ENCODE data around the gene MYH7B. TPM values are rescaled to one million over a fixed set of nuclear protein-coding genes. Genes with fewer than 3 reads are reported as not detected.

Gene MYH7B
- 0.98 and 1.2 TPM in 2 replicates for total RNA-seq
- long read RNA-seq, result 0 reads

DNA sequence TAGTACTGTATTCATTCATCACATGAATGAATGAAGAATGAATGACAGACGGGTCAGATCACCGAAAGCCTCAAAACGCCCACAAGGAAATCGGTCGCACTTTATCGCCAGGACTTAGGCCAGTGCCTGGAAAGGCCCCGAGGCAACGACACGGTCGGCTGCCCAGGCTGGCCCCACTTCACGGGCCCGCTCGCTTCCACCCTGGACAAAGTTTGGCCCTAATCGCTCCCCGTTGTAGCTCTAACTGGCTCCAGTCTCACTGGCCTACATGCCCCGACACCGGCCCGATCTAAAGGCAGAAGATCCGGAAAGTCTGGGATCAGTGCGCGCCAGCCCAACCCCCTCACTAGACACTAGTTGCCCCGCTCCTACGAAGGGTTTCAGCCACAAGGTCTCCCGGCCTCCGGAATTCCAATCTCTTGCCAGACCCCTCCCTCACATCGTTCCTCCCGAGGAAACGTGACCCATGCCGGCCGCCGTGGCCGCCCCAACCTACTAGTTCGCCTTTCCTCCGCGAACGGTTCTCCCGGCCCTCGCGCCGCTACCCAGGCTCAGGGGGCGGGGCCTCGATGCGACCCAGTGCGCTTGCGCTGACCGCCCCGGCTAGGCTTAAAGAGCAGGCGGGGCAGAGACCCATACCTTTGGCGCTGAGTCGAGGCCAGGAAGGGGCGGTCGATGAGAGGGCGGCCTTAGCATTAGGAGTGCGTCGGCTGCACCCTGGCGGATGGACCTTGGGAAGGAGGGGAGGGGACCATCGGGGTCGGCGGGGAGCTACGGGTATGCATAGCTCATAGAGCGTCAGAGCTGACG, at the start of gene MYH7B, which contains the start of gene GSS:
Gene MYH7B (plus strand): TSS at position 638 of the 810 bp plus-strand sequence. CDS start 22,138 bp downstream, outside the sequence.
Gene GSS (minus strand): TSS at position 576 of the 810 bp plus-strand sequence. CDS start 3,954 bp downstream, outside the sequence.
- Mint-ChIP-seq H3K27ac (peak within 1 kb of the TSS; percentile 99), H3K4me3 (ENCODE audit: low read depth) (peak within 1 kb of the TSS; percentile 95), H3K9me3 (ENCODE audit: low read depth) (no peaks in the 10 kb centered on the region), H3K36me3 (ENCODE audit: insufficient read depth) (peaks cover 3% of the 10 kb centered on the region), H3K27me3 (peaks cover 6% of the 10 kb centered on the region), H3K4me1 (ENCODE audit: low read depth) (peaks cover 21% of the 10 kb centered on the region)
- DNase-seq (ENCODE audit: low spot score, unreplicated experiment), result peak; percentile 100
- TF ChIP-seq, protein P1, sequence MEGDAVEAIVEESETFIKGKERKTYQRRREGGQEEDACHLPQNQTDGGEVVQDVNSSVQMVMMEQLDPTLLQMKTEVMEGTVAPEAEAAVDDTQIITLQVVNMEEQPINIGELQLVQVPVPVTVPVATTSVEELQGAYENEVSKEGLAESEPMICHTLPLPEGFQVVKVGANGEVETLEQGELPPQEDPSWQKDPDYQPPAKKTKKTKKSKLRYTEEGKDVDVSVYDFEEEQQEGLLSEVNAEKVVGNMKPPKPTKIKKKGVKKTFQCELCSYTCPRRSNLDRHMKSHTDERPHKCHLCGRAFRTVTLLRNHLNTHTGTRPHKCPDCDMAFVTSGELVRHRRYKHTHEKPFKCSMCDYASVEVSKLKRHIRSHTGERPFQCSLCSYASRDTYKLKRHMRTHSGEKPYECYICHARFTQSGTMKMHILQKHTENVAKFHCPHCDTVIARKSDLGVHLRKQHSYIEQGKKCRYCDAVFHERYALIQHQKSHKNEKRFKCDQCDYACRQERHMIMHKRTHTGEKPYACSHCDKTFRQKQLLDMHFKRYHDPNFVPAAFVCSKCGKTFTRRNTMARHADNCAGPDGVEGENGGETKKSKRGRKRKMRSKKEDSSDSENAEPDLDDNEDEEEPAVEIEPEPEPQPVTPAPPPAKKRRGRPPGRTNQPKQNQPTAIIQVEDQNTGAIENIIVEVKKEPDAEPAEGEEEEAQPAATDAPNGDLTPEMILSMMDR (IDR thresholded peaks at IDR 0.05; ENCODE audit: unreplicated experiment), result peak; percentile 47

DNA sequence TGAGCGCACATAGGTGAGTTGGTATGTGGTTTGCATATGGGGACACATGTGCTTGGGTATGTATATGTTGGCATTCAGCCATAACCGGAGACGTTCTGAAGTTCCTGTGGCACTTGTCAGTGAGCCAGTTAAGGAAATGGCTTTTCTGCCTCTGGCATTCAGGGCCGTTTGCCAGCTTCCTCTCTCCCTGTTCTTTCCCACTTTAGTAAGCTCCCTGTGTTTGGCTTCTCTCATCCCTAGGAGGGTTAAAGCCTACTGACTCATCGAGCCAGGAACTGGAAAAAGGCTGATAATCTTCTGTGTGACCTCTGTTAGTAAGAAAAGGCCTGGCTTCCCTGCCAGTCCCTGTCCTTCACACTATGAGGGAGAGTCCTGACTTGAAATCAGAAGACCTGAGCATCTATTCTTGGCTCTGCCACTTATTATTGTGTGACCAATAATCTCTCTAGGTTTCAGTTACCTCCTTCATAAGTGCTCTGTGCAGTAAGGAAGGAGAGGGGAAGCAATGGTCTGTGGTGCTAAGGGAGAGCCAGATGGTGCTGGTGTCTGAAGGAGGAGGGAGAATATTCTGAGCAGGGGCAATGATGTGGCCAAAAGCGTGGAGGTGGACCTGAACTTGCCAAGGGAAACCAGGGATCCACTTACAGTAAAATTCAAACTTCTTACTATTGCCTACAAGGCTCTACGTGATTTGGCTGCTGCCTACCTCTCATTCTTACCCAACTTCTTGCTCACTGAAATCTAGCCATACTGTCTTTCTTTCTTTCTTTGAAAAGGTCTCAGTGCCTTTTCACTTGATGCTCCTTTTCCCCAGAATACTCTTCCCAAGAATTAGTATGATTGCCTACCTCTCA, 47.8 kb upstream of the MYH7B start:
- DNase-seq (ENCODE audit: low spot score, unreplicated experiment), result no peak
- H3K4me3 Mint-ChIP-seq (ENCODE audit: low read depth), result no peak overlapping the region
- H3K27ac Mint-ChIP-seq, result no peak overlapping the region
- TF ChIP-seq, protein P1 (IDR thresholded peaks at IDR 0.05; ENCODE audit: unreplicated experiment), result no peak
- H3K9me3 Mint-ChIP-seq (ENCODE audit: low read depth), result no peaks in the 10 kb centered on the region
- no peaks in the 10 kb centered on the region for H3K36me3 Mint-ChIP-seq (ENCODE audit: insufficient read depth)
- H3K27me3 Mint-ChIP-seq, result no peaks in the 10 kb centered on the region
- no peaks in the 10 kb centered on the region for H3K4me1 Mint-ChIP-seq (ENCODE audit: low read depth)

DNA sequence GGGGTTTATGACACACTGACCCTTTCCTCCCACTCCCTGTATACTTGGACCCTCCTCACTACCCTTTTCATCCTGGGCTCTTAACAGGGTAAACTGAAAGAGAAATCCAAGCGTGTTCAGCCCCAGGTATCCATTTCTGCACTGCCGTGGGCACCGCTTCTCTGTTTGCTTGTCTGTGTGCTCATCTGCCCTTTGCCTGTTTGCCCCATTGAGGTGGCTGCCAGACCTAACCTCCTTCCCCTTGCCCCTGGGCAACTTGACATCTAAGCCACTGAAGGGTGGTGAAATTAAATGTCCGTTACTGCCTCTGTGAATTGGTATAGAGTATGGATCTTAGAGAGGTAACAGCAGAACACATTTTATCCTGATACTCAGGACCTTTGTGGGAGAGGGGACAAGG, 40.5 kb upstream of the MYH7B start:
- TF ChIP-seq, protein P1 (IDR thresholded peaks at IDR 0.05; ENCODE audit: unreplicated experiment), result no peak
- Mint-ChIP-seq H3K36me3 (ENCODE audit: insufficient read depth) (peaks cover 8% of the 10 kb centered on the region), H3K4me3 (ENCODE audit: low read depth) (no peak overlapping the region), H3K4me1 (ENCODE audit: low read depth) (peaks cover 7% of the 10 kb centered on the region), H3K9me3 (ENCODE audit: low read depth) (no peaks in the 10 kb centered on the region), H3K27me3 (no peaks in the 10 kb centered on the region), H3K27ac (no peak overlapping the region)
- DNase-seq (ENCODE audit: low spot score, unreplicated experiment), result no peak

DNA sequence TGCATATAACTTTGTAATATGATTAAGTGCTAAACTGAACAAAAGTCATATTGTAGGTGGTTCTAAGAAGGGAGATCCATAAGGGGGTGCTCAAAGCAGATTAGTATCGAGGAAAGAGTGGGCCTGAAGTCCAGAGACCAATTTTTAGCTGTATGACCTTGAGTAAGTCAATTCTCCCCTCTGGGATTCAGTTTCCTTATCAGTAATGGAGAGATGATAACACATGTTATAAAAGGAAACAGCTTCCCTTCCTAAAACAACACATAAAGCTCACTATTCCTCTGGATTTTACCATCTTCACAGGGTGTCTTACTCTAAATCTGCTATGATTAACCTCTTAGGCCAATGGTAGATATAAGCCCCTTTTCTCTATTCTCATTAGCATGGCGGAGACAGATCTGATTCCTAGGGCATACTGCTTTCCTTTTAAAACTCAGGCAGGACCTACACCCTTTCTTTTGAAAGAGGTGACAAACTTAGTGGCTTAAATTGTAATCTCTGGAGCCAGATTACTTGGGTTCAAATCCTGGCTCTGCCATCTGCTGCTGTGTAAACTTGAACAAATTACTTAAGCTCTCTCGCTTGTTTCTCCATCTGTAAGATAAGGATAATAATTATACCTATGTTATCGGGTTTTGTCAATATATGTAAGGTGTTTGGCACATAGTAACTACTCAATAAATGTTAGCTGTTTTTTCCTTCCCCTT, 39.8 kb upstream of the MYH7B start:
- no peak overlapping the region for H3K4me3 Mint-ChIP-seq (ENCODE audit: low read depth)
- peaks cover 10% of the 10 kb centered on the region for H3K36me3 Mint-ChIP-seq (ENCODE audit: insufficient read depth)
- no peaks in the 10 kb centered on the region for H3K27me3 Mint-ChIP-seq
- TF ChIP-seq, protein P1 (IDR thresholded peaks at IDR 0.05; ENCODE audit: unreplicated experiment), result no peak
- no peak for DNase-seq (ENCODE audit: low spot score, unreplicated experiment)
- peaks cover 7% of the 10 kb centered on the region for H3K4me1 Mint-ChIP-seq (ENCODE audit: low read depth)
- no peak overlapping the region for H3K27ac Mint-ChIP-seq
- H3K9me3 Mint-ChIP-seq (ENCODE audit: low read depth), result no peaks in the 10 kb centered on the region
